NB4 (cell line): ENCODE measurements around the gene ACVR2A.

Experiments used
- MAX ChIP-seq: IDR thresholded peaks from 2 replicates; pipeline ENCODE4 v1.6.1; 2011; ENCODE audit warnings: low read depth, low read length
- MYC ChIP-seq: IDR thresholded peaks from 2 replicates; pipeline ENCODE4 v1.6.1; 2011; ENCODE audit warnings: low read depth, low read length
- POLR2A ChIP-seq: IDR thresholded peaks from 2 replicates; pipeline ENCODE4 v1.6.1; 2011; ENCODE audit warnings: mild to moderate bottlenecking; ENCODE audit not compliant: insufficient read length; ENCODE audit errors: extremely low read depth
- TF ChIP-seq, protein P1 (sequence below): IDR thresholded peaks from one replicate; pipeline ENCODE4 v1.5.1; 2012; ENCODE audit warnings: low read depth, low read length

- TF ChIP-seq POLR2A = no peak
- TF ChIP-seq, protein P1, sequence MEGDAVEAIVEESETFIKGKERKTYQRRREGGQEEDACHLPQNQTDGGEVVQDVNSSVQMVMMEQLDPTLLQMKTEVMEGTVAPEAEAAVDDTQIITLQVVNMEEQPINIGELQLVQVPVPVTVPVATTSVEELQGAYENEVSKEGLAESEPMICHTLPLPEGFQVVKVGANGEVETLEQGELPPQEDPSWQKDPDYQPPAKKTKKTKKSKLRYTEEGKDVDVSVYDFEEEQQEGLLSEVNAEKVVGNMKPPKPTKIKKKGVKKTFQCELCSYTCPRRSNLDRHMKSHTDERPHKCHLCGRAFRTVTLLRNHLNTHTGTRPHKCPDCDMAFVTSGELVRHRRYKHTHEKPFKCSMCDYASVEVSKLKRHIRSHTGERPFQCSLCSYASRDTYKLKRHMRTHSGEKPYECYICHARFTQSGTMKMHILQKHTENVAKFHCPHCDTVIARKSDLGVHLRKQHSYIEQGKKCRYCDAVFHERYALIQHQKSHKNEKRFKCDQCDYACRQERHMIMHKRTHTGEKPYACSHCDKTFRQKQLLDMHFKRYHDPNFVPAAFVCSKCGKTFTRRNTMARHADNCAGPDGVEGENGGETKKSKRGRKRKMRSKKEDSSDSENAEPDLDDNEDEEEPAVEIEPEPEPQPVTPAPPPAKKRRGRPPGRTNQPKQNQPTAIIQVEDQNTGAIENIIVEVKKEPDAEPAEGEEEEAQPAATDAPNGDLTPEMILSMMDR = no peak
- no peak for TF ChIP-seq MYC
- no peak for TF ChIP-seq MAX
Observed at GRCh38 chr2:147863835-147864234, 19.0 kb downstream of the ACVR2A start.
